Coronary artery (tissue), 2 donors: Measurements from ENCODE around the gene EIF4E1B.
"Not testable (repeated sequence)": the region's sequence is repeated elsewhere in the genome, so short reads cannot be mapped to it uniquely, and the experiment has no call there.

Experiments used
- DNase-seq: peaks from one replicate; pipeline ENCODE4 v3.0.0-alpha.2; 2017; ENCODE audit warnings: low spot score
- H3K27ac ChIP-seq, 2 donors: fragments of 200-600 bp; sonication (generic); one replicate each; pipeline ENCODE4 v1.5.1; 2016 to 2019
- H3K4me3 ChIP-seq: fragments of 200-600 bp; sonication (generic); 2 replicates; pipeline ENCODE4 v1.5.1; 2016; ENCODE audit warnings: mild to moderate bottlenecking, moderate library complexity
- CTCF ChIP-seq: fragments of 200-600 bp; sonication (generic); IDR thresholded peaks from one replicate; pipeline ENCODE4 v1.5.1; 2019; ENCODE audit warnings: antibody characterized with exemption

Gene EIF4E1B

GRCh38 chr5:176590035-176590717, 40.3 kb upstream of the EIF4E1B start:
- H3K27ac ChIP-seq: no peak overlapping the region

DNA sequence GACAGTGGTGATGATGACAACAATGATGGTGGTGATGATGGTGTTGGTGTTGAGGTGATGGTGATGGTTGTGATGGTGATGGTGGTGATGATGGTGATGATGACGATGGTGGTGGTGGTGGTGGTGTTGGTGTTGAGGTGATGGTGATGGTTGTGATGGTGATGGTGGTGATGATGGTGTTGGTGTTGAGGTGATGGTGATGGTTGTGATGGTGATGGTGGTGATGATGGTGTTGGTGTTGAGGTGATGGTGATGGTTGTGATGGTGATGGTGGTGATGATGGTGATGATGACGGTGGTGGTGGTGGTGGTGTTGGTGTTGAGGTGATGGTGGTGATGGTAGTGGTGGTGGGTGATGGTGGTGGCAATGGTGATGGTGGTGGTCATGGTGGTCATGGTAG, 38.8 kb upstream of the EIF4E1B start:
- DNase-seq, H3K4me3 ChIP-seq, H3K27ac ChIP-seq: not testable (repeated sequence)

More at GRCh38 chr5:176590035-176590717, 40.3 kb upstream of the EIF4E1B start:
- DNase-seq: no peak
- no peak for TF ChIP-seq CTCF
- no peak overlapping the region for H3K4me3 ChIP-seq

DNA sequence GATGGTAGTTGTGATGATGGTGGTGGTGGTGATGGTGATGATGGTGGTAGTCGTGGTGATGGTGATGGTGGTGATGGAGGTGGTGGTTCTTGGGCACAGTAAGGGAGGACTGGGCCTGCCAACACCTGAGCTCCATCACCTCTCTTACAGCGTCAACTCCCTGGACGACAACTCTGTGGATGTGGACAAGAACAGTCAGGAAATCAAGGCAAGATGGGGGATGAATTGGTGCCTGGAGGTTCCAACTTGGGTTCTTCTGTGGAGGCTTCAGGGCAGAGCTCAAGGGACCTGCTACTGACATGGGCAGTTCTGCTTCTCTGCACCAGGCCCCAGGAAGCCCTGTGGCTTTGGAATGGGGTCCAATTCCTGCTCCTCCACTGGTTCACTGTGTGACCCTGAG, 37.9 kb upstream of the EIF4E1B start:
- no peak for DNase-seq
- TF ChIP-seq CTCF: no peak
- H3K4me3 ChIP-seq: no peak overlapping the region

DNA sequence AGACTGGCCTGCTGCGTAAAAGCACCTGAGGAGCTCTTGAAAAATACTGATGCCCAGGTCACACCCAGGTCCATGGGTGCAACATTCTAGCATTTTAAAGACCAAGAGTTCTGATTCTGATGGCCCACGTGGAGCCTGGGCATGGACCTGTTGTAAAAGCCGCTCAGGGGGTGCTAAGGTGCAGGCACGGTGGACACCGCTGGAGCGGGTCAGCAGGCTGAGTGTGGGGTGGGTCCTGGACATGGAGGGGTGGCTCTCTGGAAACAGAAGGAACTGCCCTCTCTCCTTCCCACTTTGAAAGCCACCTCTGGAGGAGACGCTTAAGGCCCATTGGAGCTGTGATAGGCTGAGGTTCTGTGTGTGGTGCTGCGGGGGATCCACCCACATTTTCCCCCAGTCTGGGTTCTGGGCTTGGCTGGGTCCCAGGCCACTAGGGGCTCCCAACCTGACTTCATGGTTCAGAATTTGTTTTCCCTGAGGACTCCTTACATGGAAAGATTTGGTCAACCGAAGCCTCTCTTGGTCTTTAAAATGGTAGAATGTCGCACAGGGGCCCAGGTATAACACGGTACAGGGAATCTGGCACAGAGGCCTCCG, 37.1 kb upstream of the EIF4E1B start:
- H3K27ac ChIP-seq: no peak overlapping the region
- DNase-seq: no peak
- no peak for TF ChIP-seq CTCF
- no peak overlapping the region for H3K4me3 ChIP-seq

More for the DNA sequence above, 37.9 kb upstream of the EIF4E1B start:
- H3K27ac ChIP-seq: no peak overlapping the region

DNA sequence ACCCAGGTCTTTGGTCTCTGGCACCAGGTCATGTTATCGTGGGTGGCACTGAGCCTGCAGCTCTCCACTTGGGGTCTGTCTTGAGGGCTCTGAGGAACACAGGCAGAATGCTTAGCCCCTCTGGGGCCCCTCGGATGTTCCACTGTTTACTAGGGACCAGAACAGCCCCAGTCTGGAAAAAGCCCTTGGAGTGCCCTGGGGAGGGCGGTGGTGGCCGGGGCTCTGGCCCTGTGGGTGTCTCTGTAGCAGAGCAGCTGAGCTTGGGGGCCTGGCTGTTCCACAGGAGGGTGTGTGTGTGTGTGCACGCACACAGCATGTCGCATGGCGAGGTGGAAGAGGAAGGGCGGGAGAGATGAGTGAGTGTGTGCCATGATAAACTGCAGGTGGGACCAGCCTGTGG, 35.9 kb upstream of the EIF4E1B start:
- DNase-seq: no peak
- Histone ChIP-seq H3K4me3 (no peak overlapping the region), H3K27ac (no peak overlapping the region)
- no peak for TF ChIP-seq CTCF

- no peak for DNase-seq
- H3K27ac ChIP-seq: no peak overlapping the region
- H3K4me3 ChIP-seq: no peak overlapping the region
- TF ChIP-seq CTCF: no peak
These were observed 35.0 kb upstream of the EIF4E1B start for GRCh38 chr5:176595386-176595943.

- Histone ChIP-seq H3K27ac (no peak overlapping the region), H3K4me3 (peak overlapping the region; percentile 68)
- TF ChIP-seq CTCF: no peak
- DNase-seq: no peak
These were observed 34.3 kb upstream of the EIF4E1B start for GRCh38 chr5:176596069-176596644.
